IPS DF 19.7 (cell line): Measurements from ENCODE around the gene SC5D.

ENCODE experiments used
- DNase-seq: peaks from one replicate; pipeline ENCODE4 v3.0.0-alpha.2; 2013; ENCODE audit warnings: low read depth, low spot score

The SC5D gene

DNA sequence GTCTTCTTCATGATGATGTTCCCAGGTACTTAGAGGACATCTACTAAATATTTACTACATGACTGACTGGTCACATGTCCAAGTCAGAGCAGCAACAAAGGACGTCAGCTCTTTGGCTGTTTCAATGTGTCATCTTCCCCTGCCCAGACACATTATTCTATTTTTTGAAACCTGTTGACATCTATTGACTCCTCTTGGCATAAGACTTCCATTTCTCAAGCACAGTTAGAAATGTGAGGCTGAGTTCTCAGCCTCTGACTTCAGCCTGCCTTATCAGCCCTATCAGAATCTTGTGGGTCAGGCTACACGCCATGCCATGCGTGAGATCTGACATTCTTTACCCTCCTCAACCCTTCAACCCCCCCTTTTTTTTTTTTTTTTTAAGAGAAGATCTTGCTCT is 63.8 kb downstream of the SC5D start:
- DNase-seq, result no peak
